NCI-H146 treated with DMSO at 0.1 percent for 48 hours (cell line): Measurements from ENCODE around the gene GJB2.

Experiments
- DNase-seq: peaks from one replicate; lab custom pipeline; 2025; ENCODE audit not compliant: unreplicated experiment; lab: John Stamatoyannopoulos, UW

Gene GJB2

GRCh38 chr13:20193162-20193906 lies 596 bp upstream of the GJB2 start:
- DNase-seq, result no peak

- DNase-seq, result no peak
Observed at GRCh38 chr13:20192158-20192835, 441 bp downstream of the GJB2 start.

DNA sequence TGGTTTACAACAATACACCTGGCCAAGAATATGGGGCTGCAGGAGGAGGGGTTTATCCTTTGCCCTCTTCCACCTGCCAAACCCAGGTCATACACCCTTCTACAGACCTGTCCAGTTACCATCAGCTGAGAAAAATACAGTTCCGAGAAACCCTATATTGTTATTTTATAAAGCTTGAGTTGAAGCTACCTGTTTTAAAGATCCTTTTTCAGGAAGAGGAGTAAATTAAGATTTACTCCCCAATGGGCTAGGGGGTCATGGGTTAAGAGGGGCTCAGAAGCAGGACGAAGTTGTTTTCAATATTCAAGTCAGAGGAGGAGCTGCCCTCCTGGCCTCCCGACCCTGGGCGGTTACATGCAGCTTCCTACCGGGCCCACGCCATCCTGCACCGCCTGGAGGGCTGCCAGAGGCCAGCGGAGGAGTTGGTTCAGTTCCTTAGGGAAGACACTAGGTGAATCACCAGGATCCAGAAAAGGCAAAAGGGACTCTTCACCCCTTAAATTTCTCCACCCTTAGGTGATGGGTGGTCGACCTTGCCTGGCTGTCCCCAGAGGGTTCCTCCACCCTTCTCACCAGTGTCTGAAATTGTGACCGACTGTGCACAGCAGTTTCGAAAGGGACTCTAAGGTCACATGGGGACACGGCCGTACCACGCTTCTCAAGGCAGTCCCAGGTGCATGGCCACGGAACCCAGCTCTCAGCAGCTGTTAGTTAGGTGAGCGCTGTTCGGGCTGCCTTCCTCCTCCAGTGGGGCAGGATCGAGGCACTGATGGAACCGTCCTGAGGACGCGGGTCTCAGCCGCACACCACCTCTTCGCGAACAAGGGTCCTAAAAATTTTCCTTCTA lies 1.2 kb downstream of the GJB2 start:
- DNase-seq, result no peak

- DNase-seq, result no peak
Observed at GRCh38 chr13:20190481-20191310, 2.0 kb downstream of the GJB2 start.

DNA sequence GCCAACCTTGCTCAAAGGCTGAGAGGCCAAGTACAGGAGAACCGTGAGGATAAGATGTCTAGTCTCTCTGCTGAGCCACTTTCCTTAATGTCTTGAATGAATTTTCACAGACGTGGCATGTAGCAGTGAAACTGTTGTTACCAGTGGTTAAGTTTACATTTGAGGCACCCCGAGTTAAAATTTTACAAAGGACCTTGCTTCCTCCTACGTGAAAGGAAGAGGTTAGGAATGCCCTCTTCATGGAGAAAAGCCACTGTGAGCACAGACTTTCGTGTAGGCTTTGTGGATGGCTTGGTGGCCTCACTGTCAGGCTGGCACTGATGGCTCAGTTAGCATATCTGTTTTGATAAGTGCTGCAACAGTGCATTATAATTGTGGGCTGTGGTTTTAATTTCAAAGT lies 2.7 kb downstream of the GJB2 start:
- no peak for DNase-seq

GRCh38 chr13:20188667-20189553 lies 3.8 kb downstream of the GJB2 start:
- no peak for DNase-seq

GRCh38 chr13:20186771-20187170 lies 6.0 kb downstream of the GJB2 start:
- no peak for DNase-seq

DNA sequence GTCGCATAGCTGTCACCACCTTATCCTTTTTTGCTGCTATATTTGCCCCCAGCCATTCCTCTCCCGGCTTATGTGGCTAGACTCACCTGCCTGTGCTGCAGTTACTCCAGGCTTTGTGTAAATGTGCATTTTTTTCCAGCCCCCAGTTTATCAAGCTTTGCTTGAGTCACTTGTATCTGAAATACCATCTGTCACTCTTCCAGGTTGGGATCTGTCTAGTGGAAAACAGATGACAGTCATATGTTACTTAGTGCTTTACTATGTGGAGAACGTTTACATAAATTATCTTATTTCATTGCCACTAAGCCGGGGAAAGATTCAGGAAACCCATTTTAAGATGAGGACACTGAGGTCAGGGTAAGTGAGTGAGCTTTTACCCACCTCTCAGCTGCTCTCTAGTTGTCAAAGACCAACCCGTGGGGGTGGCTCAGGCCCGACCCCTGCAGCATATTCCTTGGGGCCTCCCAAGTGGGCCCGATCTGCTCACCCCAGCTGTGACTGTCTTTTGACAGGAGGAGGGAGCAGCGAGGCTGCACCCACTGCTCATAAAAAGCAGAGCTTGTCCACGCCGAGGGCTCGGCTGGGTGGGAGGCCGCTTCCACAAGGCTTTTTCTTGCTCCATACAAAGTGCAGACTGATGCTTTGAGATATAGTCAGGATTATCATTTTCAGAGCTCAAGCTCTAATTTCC lies 7.2 kb downstream of the GJB2 start:
- no peak for DNase-seq

DNA sequence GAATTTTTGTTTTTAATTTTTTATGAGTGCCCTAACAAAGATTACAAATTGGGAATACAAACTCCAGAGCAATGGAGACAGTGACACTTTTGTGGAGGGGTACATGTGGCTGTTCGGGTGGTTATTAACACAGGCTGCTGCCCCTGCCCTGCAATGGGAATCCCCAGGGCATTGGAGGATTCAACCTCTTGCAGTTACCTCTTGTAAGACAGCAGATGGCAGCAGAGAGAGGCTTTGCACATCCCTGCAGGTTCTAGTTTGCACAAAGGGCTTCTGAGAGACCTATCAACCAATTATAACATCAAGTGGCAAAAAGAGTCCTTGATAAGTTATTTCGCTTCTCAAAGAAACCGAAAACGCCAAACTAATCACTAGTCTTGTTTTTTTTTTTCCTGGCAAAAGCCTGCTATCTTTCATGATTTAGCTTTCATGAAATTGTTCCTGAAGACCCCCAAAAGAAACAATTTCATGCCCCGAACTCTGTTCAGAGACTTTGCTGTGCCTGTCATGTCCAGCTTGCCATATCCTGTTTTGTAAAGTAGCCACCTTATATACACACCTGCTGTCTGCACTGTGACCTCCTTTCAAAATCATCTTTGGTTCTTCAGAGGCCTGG lies 10.4 kb downstream of the GJB2 start:
- DNase-seq, result peak; percentile 17

DNA sequence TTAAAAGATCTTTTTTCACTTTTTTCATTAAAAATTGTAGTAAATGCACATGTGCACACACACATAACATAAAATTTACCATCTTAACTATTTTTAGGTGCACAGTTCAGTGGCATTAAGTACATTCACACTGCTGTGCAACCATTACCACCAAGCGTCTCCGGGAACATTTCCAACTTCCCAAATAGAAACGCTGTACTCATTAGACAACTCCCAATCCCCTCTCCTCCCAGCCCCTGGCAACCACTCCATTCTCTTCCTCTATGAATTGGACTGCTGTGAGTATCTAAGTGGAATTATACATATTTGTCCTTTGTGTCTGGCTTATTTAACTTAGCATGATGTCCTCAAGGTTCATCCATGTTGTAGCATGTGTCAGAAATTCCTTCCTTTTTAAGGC lies 11.6 kb downstream of the GJB2 start:
- no peak for DNase-seq

DNA sequence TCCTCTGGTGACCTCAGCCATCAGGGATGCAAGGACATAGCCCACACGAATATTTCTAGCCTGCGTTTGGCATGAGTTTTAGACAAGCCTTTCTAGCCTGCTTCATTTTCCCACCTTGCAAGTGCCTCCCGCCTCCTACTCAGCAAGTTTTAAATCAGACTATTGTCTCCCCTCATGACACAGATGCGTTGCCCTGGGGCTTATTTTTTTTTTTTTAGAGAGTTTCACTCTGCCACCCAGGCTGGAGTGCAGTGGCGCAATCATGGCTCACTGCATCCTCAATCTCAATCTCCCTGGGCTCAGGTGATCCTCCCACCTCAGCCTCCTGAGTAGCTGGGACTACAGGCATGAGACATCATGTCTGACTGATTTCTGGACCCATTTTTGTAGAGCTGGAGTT lies 14.6 kb downstream of the GJB2 start:
- no peak for DNase-seq

- no peak for DNase-seq
Observed at GRCh38 chr13:20177049-20177831, 15.5 kb downstream of the GJB2 start.

DNA sequence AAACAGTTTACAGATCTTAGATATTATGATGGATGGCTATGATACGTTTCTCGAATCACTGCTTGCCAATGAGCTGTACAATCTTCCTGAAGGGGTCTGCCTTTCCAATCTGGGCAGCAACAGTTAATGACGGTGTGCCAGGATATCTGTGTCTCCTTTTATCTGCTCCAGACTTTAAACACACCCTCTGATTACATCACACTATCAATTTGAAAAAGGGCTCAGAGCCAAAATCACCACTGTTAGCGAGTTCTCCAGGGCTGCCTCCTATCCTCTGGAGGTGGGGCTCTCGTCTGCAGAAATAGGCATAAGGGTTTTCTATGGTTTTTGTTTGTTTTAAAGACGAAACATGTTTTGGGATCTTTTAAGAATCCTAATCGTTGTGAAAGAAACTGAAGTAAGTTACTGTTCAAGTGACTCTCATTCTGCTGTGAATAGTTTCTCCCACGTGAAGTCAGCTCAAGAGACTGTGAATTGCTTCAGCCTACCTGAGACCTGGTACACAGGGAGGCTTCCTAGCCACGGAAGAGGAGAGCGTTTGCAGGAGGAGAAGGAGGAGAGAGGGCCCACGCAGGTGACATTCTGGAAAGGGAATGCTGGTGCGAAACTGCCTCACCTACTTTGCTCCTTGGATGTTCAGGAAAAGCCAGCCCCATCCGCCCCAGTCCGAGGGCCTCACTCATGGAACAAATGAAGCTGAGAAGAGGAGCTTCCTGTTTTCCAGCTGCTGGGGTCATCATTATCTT lies 16.7 kb downstream of the GJB2 start:
- DNase-seq, result no peak

- DNase-seq, result no peak
Observed at GRCh38 chr13:20175406-20175794, 17.3 kb downstream of the GJB2 start.

GRCh38 chr13:20174656-20175405 lies 17.9 kb downstream of the GJB2 start:
- no peak for DNase-seq

GRCh38 chr13:20173116-20173746 lies 19.5 kb downstream of the GJB2 start:
- no peak for DNase-seq
